OCI-LY1 (cell line): ENCODE data around the gene ADAMTS9.

Source experiments
- H2AFZ ChIP-seq: fragments of 200-600 bp; sonication (generic), shearing (Covaris generic); 2 replicates; pipeline ENCODE4 v1.6.0; 2014; ENCODE audit warnings: antibody characterized with exemption, mild to moderate bottlenecking, low read length
- H3F3A ChIP-seq: fragments of 200-600 bp; sonication (generic), shearing (Covaris generic); 2 replicates; pipeline ENCODE4 v1.6.0; 2014; ENCODE audit warnings: mild to moderate bottlenecking, antibody characterized with exemption, low read length, moderate library complexity; ENCODE audit not compliant: insufficient read depth
- H3K27ac ChIP-seq: fragments of 200-600 bp; sonication (generic); 2 replicates; pipeline ENCODE4 v1.5.1; 2014; ENCODE audit warnings: low read length, mixed run types, mild to moderate bottlenecking, low read depth; ENCODE audit not compliant: poor library complexity, severe bottlenecking
- H3K27me3 ChIP-seq: fragments of 200-600 bp; sonication (generic); 2 replicates; pipeline ENCODE4 v1.6.0; 2014; ENCODE audit warnings: antibody characterized with exemption, mild to moderate bottlenecking, low read length, moderate library complexity; ENCODE audit not compliant: insufficient read depth
- H3K36me3 ChIP-seq: fragments of 200-600 bp; sonication (generic); 2 replicates; pipeline ENCODE4 v1.6.1; 2014; ENCODE audit warnings: mild to moderate bottlenecking, antibody characterized with exemption, low read length, moderate library complexity, mixed read lengths; ENCODE audit not compliant: insufficient read depth
- H3K4me1 ChIP-seq: fragments of 200-600 bp; sonication (generic); 2 replicates; pipeline ENCODE4 v1.5.1; 2014; ENCODE audit warnings: mild to moderate bottlenecking, low read length, moderate library complexity; ENCODE audit not compliant: insufficient read depth, severe bottlenecking
- H3K4me2 ChIP-seq: fragments of 200-600 bp; sonication (generic), shearing (Covaris generic); 2 replicates; pipeline ENCODE4 v1.6.1; 2014; ENCODE audit warnings: low read length
- H3K4me3 ChIP-seq: fragments of 200-600 bp; sonication (generic); 2 replicates; pipeline ENCODE4 v1.5.1; 2014; ENCODE audit warnings: low read length, low read depth, mild to moderate bottlenecking, mixed read lengths; ENCODE audit not compliant: poor library complexity, severe bottlenecking
- H3K79me2 ChIP-seq: fragments of 200-600 bp; shearing (Covaris generic); 2 replicates; pipeline ENCODE4 v1.6.1; 2016; ENCODE audit warnings: mixed run types, low read length, mixed read lengths; ENCODE audit not compliant: insufficient read depth
- H3K9ac ChIP-seq: fragments of 200-600 bp; sonication (generic), shearing (Covaris generic); 2 replicates; pipeline ENCODE4 v1.6.1; 2014; ENCODE audit warnings: mild to moderate bottlenecking, low read length, mixed read lengths
- H3K9me2 ChIP-seq: fragments of 200-600 bp; sonication (generic), shearing (Covaris generic); 2 replicates; pipeline ENCODE4 v1.6.1; 2014; ENCODE audit warnings: low read depth, mild to moderate bottlenecking, low read length, mixed read lengths
- H3K9me3 ChIP-seq: fragments of 200-600 bp; shearing (Covaris generic); 2 replicates; pipeline ENCODE4 v1.6.1; 2014; ENCODE audit warnings: low read length, mixed read lengths
- H4K20me1 ChIP-seq: fragments of 200-600 bp; sonication (generic), shearing (Covaris generic); 2 replicates; pipeline ENCODE4 v1.6.0; 2016; ENCODE audit warnings: mild to moderate bottlenecking, low read length; ENCODE audit not compliant: insufficient read depth
- EZH2 ChIP-seq: fragments of 200-600 bp; sonication (generic), shearing (Covaris generic); IDR thresholded peaks from 2 replicates; pipeline ENCODE4 v1.8.0; 2017; ENCODE audit warnings: borderline replicate concordance, mixed run types, mild to moderate bottlenecking, antibody characterized with exemption, low read length, moderate library complexity, mixed read lengths
- TF ChIP-seq, protein P1 (sequence below): fragments of 200-600 bp; sonication (generic), shearing (Covaris generic); IDR thresholded peaks from 2 replicates; pipeline ENCODE4 v1.5.1; 2017; ENCODE audit warnings: mild to moderate bottlenecking, antibody characterized with exemption, low read length, moderate library complexity, mixed read lengths

The ADAMTS9 gene

DNA sequence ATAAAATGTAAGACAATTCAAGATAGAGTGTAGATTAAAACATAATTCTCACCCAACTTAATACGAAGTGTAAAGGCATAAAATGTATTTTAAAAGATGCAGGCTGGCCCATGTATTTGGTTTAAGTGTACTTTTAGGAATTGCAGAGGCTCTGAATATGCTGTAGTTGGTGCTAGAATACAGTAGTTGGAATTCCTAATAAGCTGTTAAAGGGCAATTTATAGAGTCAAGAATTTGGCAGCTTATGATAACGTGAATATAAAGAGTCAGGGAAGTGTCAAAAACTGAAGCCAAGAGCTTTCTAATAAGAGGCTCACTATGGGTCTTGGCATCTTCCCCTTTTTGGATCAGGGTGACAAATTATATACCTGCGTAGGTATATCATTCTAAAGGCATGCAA, 36.5 kb downstream of the ADAMTS9 start:
- H3K4me1 ChIP-seq: no peaks in the 10 kb centered on the region
- H4K20me1 ChIP-seq: no peaks in the 10 kb centered on the region
- no peaks in the 10 kb centered on the region for H3K27me3 ChIP-seq
- no peaks in the 10 kb centered on the region for H3F3A ChIP-seq
- TF ChIP-seq EZH2: no peak
- TF ChIP-seq, protein P1, sequence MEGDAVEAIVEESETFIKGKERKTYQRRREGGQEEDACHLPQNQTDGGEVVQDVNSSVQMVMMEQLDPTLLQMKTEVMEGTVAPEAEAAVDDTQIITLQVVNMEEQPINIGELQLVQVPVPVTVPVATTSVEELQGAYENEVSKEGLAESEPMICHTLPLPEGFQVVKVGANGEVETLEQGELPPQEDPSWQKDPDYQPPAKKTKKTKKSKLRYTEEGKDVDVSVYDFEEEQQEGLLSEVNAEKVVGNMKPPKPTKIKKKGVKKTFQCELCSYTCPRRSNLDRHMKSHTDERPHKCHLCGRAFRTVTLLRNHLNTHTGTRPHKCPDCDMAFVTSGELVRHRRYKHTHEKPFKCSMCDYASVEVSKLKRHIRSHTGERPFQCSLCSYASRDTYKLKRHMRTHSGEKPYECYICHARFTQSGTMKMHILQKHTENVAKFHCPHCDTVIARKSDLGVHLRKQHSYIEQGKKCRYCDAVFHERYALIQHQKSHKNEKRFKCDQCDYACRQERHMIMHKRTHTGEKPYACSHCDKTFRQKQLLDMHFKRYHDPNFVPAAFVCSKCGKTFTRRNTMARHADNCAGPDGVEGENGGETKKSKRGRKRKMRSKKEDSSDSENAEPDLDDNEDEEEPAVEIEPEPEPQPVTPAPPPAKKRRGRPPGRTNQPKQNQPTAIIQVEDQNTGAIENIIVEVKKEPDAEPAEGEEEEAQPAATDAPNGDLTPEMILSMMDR: no peak
- no peak overlapping the region for H2AFZ ChIP-seq
- no peak overlapping the region for H3K9ac ChIP-seq
- H3K79me2 ChIP-seq: no peaks in the 10 kb centered on the region
- no peaks in the 10 kb centered on the region for H3K9me2 ChIP-seq
- no peak overlapping the region for H3K4me3 ChIP-seq
- no peak overlapping the region for H3K4me2 ChIP-seq
- no peaks in the 10 kb centered on the region for H3K9me3 ChIP-seq
- H3K36me3 ChIP-seq: no peaks in the 10 kb centered on the region
- no peak overlapping the region for H3K27ac ChIP-seq

DNA sequence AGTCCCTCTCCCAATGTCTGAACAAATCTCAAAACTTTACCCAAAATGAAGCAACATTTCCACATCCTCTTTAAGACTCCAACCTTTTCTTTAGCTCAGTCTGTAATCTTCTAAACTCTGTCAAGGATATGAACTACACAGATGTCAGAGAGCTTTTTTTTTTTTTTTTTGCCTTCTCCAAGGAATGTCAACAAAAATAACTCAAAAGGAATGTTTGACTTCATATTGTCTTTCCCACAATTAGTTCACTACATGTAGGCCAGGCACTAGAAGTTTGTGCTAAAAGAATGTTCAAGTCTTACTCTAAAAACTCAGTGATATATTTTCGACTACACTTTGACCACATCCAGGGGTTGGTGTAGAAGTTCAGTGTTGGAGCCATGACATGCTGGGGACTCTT, 37.1 kb downstream of the ADAMTS9 start:
- Histone ChIP-seq H3K9me2 (no peaks in the 10 kb centered on the region), H3K36me3 (no peaks in the 10 kb centered on the region), H3K4me1 (no peaks in the 10 kb centered on the region), H3K79me2 (no peaks in the 10 kb centered on the region), H3K4me3 (no peak overlapping the region), H3K27me3 (no peaks in the 10 kb centered on the region), H3K27ac (no peak overlapping the region), H3K9ac (no peak overlapping the region), H2AFZ (no peak overlapping the region), H4K20me1 (no peaks in the 10 kb centered on the region), H3K4me2 (no peak overlapping the region), H3K9me3 (no peaks in the 10 kb centered on the region), H3F3A (no peaks in the 10 kb centered on the region)
- TF ChIP-seq EZH2: no peak
- TF ChIP-seq, protein P1: no peak

DNA sequence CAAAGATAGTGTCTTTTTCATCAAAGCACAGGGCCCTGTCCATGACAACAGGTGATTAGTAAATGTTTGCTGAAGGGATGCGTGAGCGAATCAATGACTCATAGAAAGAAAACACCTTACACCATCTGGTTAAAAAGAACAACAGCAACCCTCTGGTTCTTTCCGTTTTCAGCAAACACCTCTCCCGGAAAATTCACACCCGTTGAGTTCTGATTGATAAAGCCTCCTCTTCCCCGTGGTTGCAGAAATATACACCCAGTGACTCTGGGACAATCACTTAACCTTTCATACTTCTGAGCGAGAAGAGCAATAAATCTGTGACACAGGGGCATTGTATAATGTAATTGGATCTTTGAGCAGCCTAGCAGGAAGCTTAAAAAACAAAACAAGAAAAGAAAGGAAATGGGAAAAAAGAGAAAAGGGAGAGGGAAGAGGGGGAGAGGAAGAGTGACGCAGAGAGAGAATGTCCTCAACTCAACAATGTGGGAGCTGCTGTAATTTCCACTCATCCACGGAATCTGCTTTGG, 37.6 kb downstream of the ADAMTS9 start:
- Histone ChIP-seq H3K27ac (no peak overlapping the region), H3K27me3 (no peaks in the 10 kb centered on the region), H2AFZ (no peak overlapping the region), H3F3A (no peaks in the 10 kb centered on the region), H3K79me2 (no peaks in the 10 kb centered on the region), H4K20me1 (no peaks in the 10 kb centered on the region), H3K4me3 (no peak overlapping the region), H3K4me1 (no peaks in the 10 kb centered on the region), H3K4me2 (no peak overlapping the region), H3K9ac (no peak overlapping the region), H3K36me3 (no peaks in the 10 kb centered on the region), H3K9me2 (no peaks in the 10 kb centered on the region), H3K9me3 (no peaks in the 10 kb centered on the region)
- no peak for TF ChIP-seq EZH2
- TF ChIP-seq, protein P1: no peak
